Measurements from ENCODE around the gene TMEM178B. TPM values are rescaled to one million over a fixed set of nuclear protein-coding genes. Genes with fewer than 3 reads are reported as not detected.

The TMEM178B gene
- polyA plus RNA-seq, 1 donor (not counting 4 experiments of a cell fraction or from before 2014, with no cell fraction given): not detected

- dilution Hi-C loops (cut with MboI; ENCODE audit: extremely low pct_ligation_motif_present, low sequenced_read_pairs): no loop called here
Observed at GRCh38 chr7:141275350-141275749, 201.5 kb downstream of the TMEM178B start.

GRCh38 chr7:141276031-141276430 is 202.2 kb downstream of the TMEM178B start:
- Histone ChIP-seq H3K4me1 (ENCODE audit: control insufficient read depth, extremely low read depth, insufficient read depth, low read length) (no peaks in the 10 kb centered on the region), H3K9me1 (ENCODE audit: control insufficient read depth, extremely low read depth, insufficient read depth, low read length) (no peaks in the 10 kb centered on the region), H3K9ac (ENCODE audit: control insufficient read depth, extremely low read depth, insufficient read depth, low read length) (no peak overlapping the region), H4K20me1 (ENCODE audit: control insufficient read depth, extremely low read depth, insufficient read depth, low read length) (no peaks in the 10 kb centered on the region), H3K9me3 (ENCODE audit: control insufficient read depth, low read depth, low read length) (no peaks in the 10 kb centered on the region), H3K79me2 (ENCODE audit: control insufficient read depth, insufficient read depth, low read length) (no peaks in the 10 kb centered on the region), H3K27me3 (ENCODE audit: control insufficient read depth, extremely low read depth, insufficient read depth, low read length) (no peaks in the 10 kb centered on the region), H3K4me2 (ENCODE audit: control insufficient read depth, extremely low read depth, insufficient read depth, low read depth, low read length) (no peak overlapping the region), H2AFZ (ENCODE audit: control insufficient read depth, low read length) (no peak overlapping the region), H3K27ac (ENCODE audit: control insufficient read depth, insufficient read depth, low read length) (no peak overlapping the region), H3K4me3 (ENCODE audit: control insufficient read depth in 2 of 3, extremely low read depth in 1 of 3, insufficient read depth in 2 of 3, low read depth in 1 of 3, low read length in 3 of 3) (no peak overlapping the region), H3K36me3 (ENCODE audit: control insufficient read depth in 2 of 2, extremely low read depth in 1 of 2, insufficient read depth in 2 of 2, low read length in 2 of 2) (no peaks in the 10 kb centered on the region)
- TF ChIP-seq, protein P1, sequence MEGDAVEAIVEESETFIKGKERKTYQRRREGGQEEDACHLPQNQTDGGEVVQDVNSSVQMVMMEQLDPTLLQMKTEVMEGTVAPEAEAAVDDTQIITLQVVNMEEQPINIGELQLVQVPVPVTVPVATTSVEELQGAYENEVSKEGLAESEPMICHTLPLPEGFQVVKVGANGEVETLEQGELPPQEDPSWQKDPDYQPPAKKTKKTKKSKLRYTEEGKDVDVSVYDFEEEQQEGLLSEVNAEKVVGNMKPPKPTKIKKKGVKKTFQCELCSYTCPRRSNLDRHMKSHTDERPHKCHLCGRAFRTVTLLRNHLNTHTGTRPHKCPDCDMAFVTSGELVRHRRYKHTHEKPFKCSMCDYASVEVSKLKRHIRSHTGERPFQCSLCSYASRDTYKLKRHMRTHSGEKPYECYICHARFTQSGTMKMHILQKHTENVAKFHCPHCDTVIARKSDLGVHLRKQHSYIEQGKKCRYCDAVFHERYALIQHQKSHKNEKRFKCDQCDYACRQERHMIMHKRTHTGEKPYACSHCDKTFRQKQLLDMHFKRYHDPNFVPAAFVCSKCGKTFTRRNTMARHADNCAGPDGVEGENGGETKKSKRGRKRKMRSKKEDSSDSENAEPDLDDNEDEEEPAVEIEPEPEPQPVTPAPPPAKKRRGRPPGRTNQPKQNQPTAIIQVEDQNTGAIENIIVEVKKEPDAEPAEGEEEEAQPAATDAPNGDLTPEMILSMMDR (optimal IDR thresholded peaks at IDR 0.05 in 1 of 3, IDR thresholded peaks at IDR 0.05 in 1 of 3, conservative IDR thresholded peaks at IDR 0.05 in 1 of 3; ENCODE audit: extremely low read depth in 1 of 3, insufficient read depth in 2 of 3, low read length in 3 of 3): no peak
- no peak for TF ChIP-seq EZH2 (IDR thresholded peaks at IDR 0.05; ENCODE audit: low read length)
- FAIRE-seq (no peak), DNase-seq (ENCODE audit: low read depth, low spot score) (no peak)
- dilution Hi-C loops (cut with MboI; ENCODE audit: extremely low pct_ligation_motif_present, low sequenced_read_pairs): no loop called here

More at GRCh38 chr7:141275350-141275749, 201.5 kb downstream of the TMEM178B start:
- Histone ChIP-seq H3K4me2 (ENCODE audit: control insufficient read depth, extremely low read depth, insufficient read depth, low read depth, low read length) (no peak overlapping the region), H3K79me2 (ENCODE audit: control insufficient read depth, insufficient read depth, low read length) (no peaks in the 10 kb centered on the region), H3K36me3 (ENCODE audit: control insufficient read depth in 2 of 2, extremely low read depth in 1 of 2, insufficient read depth in 2 of 2, low read length in 2 of 2) (no peaks in the 10 kb centered on the region), H3K27ac (ENCODE audit: control insufficient read depth, insufficient read depth, low read length) (no peak overlapping the region), H2AFZ (ENCODE audit: control insufficient read depth, low read length) (no peak overlapping the region), H3K9me1 (ENCODE audit: control insufficient read depth, extremely low read depth, insufficient read depth, low read length) (no peaks in the 10 kb centered on the region), H3K27me3 (ENCODE audit: control insufficient read depth, extremely low read depth, insufficient read depth, low read length) (no peaks in the 10 kb centered on the region), H3K9ac (ENCODE audit: control insufficient read depth, extremely low read depth, insufficient read depth, low read length) (no peak overlapping the region), H3K4me1 (ENCODE audit: control insufficient read depth, extremely low read depth, insufficient read depth, low read length) (no peaks in the 10 kb centered on the region), H3K9me3 (ENCODE audit: control insufficient read depth, low read depth, low read length) (no peaks in the 10 kb centered on the region), H4K20me1 (ENCODE audit: control insufficient read depth, extremely low read depth, insufficient read depth, low read length) (no peaks in the 10 kb centered on the region), H3K4me3 (ENCODE audit: control insufficient read depth in 2 of 3, extremely low read depth in 1 of 3, insufficient read depth in 2 of 3, low read depth in 1 of 3, low read length in 3 of 3) (no peak overlapping the region)
- DNase-seq (ENCODE audit: low read depth, low spot score): no peak
- FAIRE-seq: no peak
- no peak for TF ChIP-seq EZH2 (IDR thresholded peaks at IDR 0.05; ENCODE audit: low read length)
- TF ChIP-seq, protein P1 (optimal IDR thresholded peaks at IDR 0.05 in 1 of 3, IDR thresholded peaks at IDR 0.05 in 1 of 3, conservative IDR thresholded peaks at IDR 0.05 in 1 of 3; ENCODE audit: extremely low read depth in 1 of 3, insufficient read depth in 2 of 3, low read length in 3 of 3): no peak
